Fibroblast of lung (primary cell): ENCODE measurements around the gene CDCA4. TPM values are rescaled to one million over a fixed set of nuclear protein-coding genes. Genes with fewer than 3 reads are reported as not detected.
A peak's percentile ranks its signal among the peaks of the same experiment; 100 is the strongest.

Experiments used
- DNase-seq, 2 donors: peaks; one replicate each; pipeline versions ENCODE4 v3.0.0 to v3.0.0-alpha.2; 2010; ENCODE audit warnings: low read depth in 2 of 2
- H2AFZ ChIP-seq: 2 replicates; pipeline ENCODE4 v1.5.1; 2012; ENCODE audit warnings: low read length, control low read depth, inconsistent platforms
- H3K27ac ChIP-seq: 2 replicates; pipeline ENCODE4 v1.5.1; 2011; ENCODE audit warnings: low read length, control low read depth; ENCODE audit not compliant: insufficient read depth
- H3K27me3 ChIP-seq: 2 replicates; pipeline ENCODE4 v1.5.1; 2011; ENCODE audit warnings: mild to moderate bottlenecking, low read length; ENCODE audit not compliant: control insufficient read depth, insufficient read depth
- H3K36me3 ChIP-seq: 2 replicates; pipeline ENCODE4 v1.5.1; 2011; ENCODE audit warnings: low read length; ENCODE audit not compliant: control insufficient read depth, insufficient read depth
- H3K4me1 ChIP-seq: 2 replicates; pipeline ENCODE4 v1.5.1; 2011; ENCODE audit warnings: low read length; ENCODE audit not compliant: control insufficient read depth, insufficient read depth; ENCODE audit errors: extremely low read depth
- H3K4me2 ChIP-seq: 2 replicates; pipeline ENCODE4 v1.5.1; 2011; ENCODE audit warnings: low read length, control low read depth; ENCODE audit not compliant: insufficient read depth; ENCODE audit errors: extremely low read depth
- H3K4me3 ChIP-seq, 4 experiments: fragments of 200-600 bp in 1 of 4; sonication (generic) in 1 of 4; replicated peaks in 1 of 4; 2 replicates each; pipeline ENCODE4 v1.5.1; 2011 to 2016; ENCODE audit warnings: low read length in 4 of 4, low read depth in 3 of 4, mild to moderate bottlenecking in 3 of 4, control low read depth in 2 of 4, inconsistent platforms in 1 of 4, mixed read lengths in 1 of 4; ENCODE audit not compliant: insufficient read depth in 1 of 4; ENCODE audit errors: control extremely low read depth in 1 of 4
- H3K79me2 ChIP-seq: 2 replicates; pipeline ENCODE4 v1.5.1; 2012; ENCODE audit warnings: mild to moderate bottlenecking, low read length, inconsistent platforms; ENCODE audit not compliant: control insufficient read depth, insufficient read depth
- H3K9ac ChIP-seq: 2 replicates; pipeline ENCODE4 v1.5.1; 2011; ENCODE audit warnings: mild to moderate bottlenecking, low read length, control low read depth; ENCODE audit not compliant: insufficient read depth
- H3K9me3 ChIP-seq: 2 replicates; pipeline ENCODE4 v1.5.1; 2012; ENCODE audit warnings: low read depth, low read length; ENCODE audit not compliant: control insufficient read depth, insufficient read depth
- H4K20me1 ChIP-seq: 2 replicates; pipeline ENCODE4 v1.5.1; 2011; ENCODE audit warnings: low read length; ENCODE audit not compliant: control insufficient read depth, insufficient read depth; ENCODE audit errors: extremely low read depth
- CTCF ChIP-seq, 2 donors: IDR thresholded peaks in 1 of 2; conservative IDR thresholded peaks in 1 of 2; 1 replicate in 1 of 2; 2 replicates in 1 of 2; pipeline ENCODE4 v1.5.1; 2011 to 2012; ENCODE audit warnings: low read length in 2 of 2, control low read depth in 1 of 2, inconsistent platforms in 1 of 2, low read depth in 1 of 2, mild to moderate bottlenecking in 1 of 2
- EZH2 ChIP-seq: IDR thresholded peaks from 2 replicates; pipeline ENCODE4 v1.5.1; 2012; ENCODE audit warnings: low read length, control low read depth, mild to moderate bottlenecking; ENCODE audit errors: missing control alignments
- polyA plus RNA-seq, 2 donors: library from polyadenylated mRNA; depleted of rRNA in 1 of 2; stranded (reverse) in 1 of 2; unstranded in 1 of 2; fragments of >200 nt; gene quantifications; 2 replicates each; pipeline ENCODE4 v1.2.1, GENCODE V29; 2011 to 2012; ENCODE audit warnings: missing spikeins in 1 of 2
- total RNA-seq: library from RNA; depleted of rRNA; stranded (reverse); fragments of >200 nt; gene quantifications from 2 replicates; pipeline ENCODE4 v1.2.1, GENCODE V29; 2014

CDCA4 gene
- total and polyA plus RNA-seq, 2 donors (not counting 1 experiment from before 2014, with no cell fraction given), result 7.9 to 8.0 TPM

GRCh38 chr14:104986487-104987164 lies 34.3 kb downstream of the CDCA4 start:
- no peaks in the 10 kb centered on the region for H4K20me1 ChIP-seq
- H3K9me3 ChIP-seq, result no peaks in the 10 kb centered on the region
- peak overlapping the region; percentile 55 for H3K4me2 ChIP-seq
- no peak for DNase-seq
- peaks cover 3% of the 10 kb centered on the region for H3K4me1 ChIP-seq
- H3K4me3 ChIP-seq, result peak overlapping the region; percentile 54 to 83 (median 70)
- no peaks in the 10 kb centered on the region for H3K79me2 ChIP-seq
- no peaks in the 10 kb centered on the region for H3K27me3 ChIP-seq
- H3K36me3 ChIP-seq, result peaks cover 4% of the 10 kb centered on the region
- H3K9ac ChIP-seq, result peak overlapping the region; percentile 93
- no peak overlapping the region for H2AFZ ChIP-seq
- TF ChIP-seq CTCF (conservative IDR thresholded peaks at IDR 0.05 in 1 of 2, IDR thresholded peaks at IDR 0.05 in 1 of 2; ENCODE audit: low read depth in 1 of 2, low read length in 2 of 2) (no peak), EZH2 (no peak)
- H3K27ac ChIP-seq, result peak overlapping the region; percentile 87

DNA sequence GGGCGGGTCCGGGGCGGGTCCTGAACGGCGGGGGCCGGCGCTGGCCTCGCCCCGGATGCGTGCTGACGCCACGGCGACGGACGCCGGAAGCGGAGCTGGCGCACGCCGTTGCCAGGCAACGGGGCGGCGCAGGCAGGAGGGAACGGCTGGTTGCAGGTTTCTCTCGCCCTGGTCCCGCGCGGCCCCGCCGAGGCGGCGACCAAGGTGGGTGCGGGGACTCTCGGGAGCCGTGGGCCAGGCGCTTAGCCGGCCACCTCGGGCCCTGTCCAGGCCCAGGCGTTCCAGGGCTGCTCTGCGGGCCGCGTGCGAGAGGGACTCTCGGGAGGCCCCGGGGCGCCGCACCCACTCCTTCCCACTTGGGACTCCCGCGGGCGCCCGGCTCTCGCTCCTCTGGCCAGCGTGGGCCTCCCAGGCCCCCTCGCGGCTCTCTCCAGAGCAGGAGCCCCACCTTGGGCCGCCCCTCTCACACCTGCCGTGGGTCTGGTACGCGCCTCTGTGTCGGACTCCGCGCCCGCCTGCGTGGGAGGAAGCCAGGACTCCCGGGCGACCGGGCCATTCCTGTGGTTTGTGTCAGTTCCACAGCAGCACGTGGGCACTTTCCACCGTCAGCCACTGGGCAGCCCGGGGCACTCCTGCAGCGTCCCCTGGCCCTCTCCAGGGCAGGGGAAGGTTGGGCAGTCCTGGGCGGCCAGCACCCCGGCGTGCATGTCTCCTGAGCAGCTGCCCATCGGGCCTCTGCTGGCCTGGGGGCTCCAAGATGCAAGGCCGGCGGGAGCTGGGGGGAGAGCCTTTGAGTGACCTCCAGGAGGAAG lies 35.0 kb downstream of the CDCA4 start, which contains the start of gene CLBA1:
TSS of gene CLBA1 (plus strand) at position 114 of the 812 bp plus-strand sequence. CDS start at position 758, 644 bp downstream.
- Histone ChIP-seq H3K36me3 (peaks cover 4% of the 10 kb centered on the region), H3K4me2 (peak within 1 kb of the TSS; percentile 55), H3K27me3 (no peaks in the 10 kb centered on the region), H3K27ac (peak within 1 kb of the TSS; percentile 87), H3K9me3 (no peaks in the 10 kb centered on the region), H3K79me2 (no peaks in the 10 kb centered on the region), H4K20me1 (no peaks in the 10 kb centered on the region), H3K4me1 (peaks cover 3% of the 10 kb centered on the region), H3K4me3 (peak within 1 kb of the TSS; percentile 54 to 83 (median 70)), H2AFZ (no peak within 1 kb of the TSS), H3K9ac (peak within 1 kb of the TSS; percentile 93)
- TF ChIP-seq CTCF (conservative IDR thresholded peaks at IDR 0.05 in 1 of 2, IDR thresholded peaks at IDR 0.05 in 1 of 2; ENCODE audit: low read depth in 1 of 2, low read length in 2 of 2) (no peak), EZH2 (no peak)
- peak; percentile 86 for DNase-seq
